ENCODE data around the gene TAPT1.

Gene TAPT1

GRCh38 chr4:16114546-16114945, 111.7 kb downstream of the TAPT1 start:
- no peaks in the 10 kb centered on the region for H3K36me3 ChIP-seq (ENCODE audit: insufficient read depth)
- H4K20me1 ChIP-seq (ENCODE audit: insufficient read depth): no peaks in the 10 kb centered on the region
- H2AFZ ChIP-seq (ENCODE audit: low read depth): no peak overlapping the region
- H3K9ac ChIP-seq: no peak overlapping the region
- no peak overlapping the region for H3K27ac ChIP-seq
- no peak overlapping the region for H3K4me2 ChIP-seq
- TF ChIP-seq CTCF (conservative IDR thresholded peaks at IDR 0.05; ENCODE audit: low read depth, low read length): no peak
- no peak overlapping the region for H3K4me3 ChIP-seq (IDR thresholded peaks at IDR 0.05; ENCODE audit: insufficient read depth, low read depth, low read length)
- H3K4me1 ChIP-seq (ENCODE audit: low read depth, poor library complexity, severe bottlenecking): no peaks in the 10 kb centered on the region
- H3K79me2 ChIP-seq (ENCODE audit: insufficient read depth, low read depth): no peaks in the 10 kb centered on the region
- H3K27me3 ChIP-seq (ENCODE audit: insufficient read depth, low read depth): no peaks in the 10 kb centered on the region

- H3K9ac ChIP-seq: no peak overlapping the region
- TF ChIP-seq CTCF (conservative IDR thresholded peaks at IDR 0.05; ENCODE audit: low read depth, low read length): no peak
Measured at GRCh38 chr4:16113741-16114140, 112.5 kb downstream of the TAPT1 start.

GRCh38 chr4:16111533-16111932, 114.7 kb downstream of the TAPT1 start:
- no peak overlapping the region for H3K4me2 ChIP-seq
- H3K36me3 ChIP-seq (ENCODE audit: insufficient read depth): no peaks in the 10 kb centered on the region
- H3K27me3 ChIP-seq (ENCODE audit: insufficient read depth, low read depth): no peaks in the 10 kb centered on the region
- no peaks in the 10 kb centered on the region for H3K79me2 ChIP-seq (ENCODE audit: insufficient read depth, low read depth)
- no peak for TF ChIP-seq CTCF (conservative IDR thresholded peaks at IDR 0.05; ENCODE audit: low read depth, low read length)
- no peak overlapping the region for H3K27ac ChIP-seq
- H3K4me1 ChIP-seq (ENCODE audit: low read depth, poor library complexity, severe bottlenecking): no peaks in the 10 kb centered on the region
- no peak overlapping the region for H3K4me3 ChIP-seq (IDR thresholded peaks at IDR 0.05; ENCODE audit: insufficient read depth, low read depth, low read length)
- no peaks in the 10 kb centered on the region for H4K20me1 ChIP-seq (ENCODE audit: insufficient read depth)
- H2AFZ ChIP-seq (ENCODE audit: low read depth): no peak overlapping the region
- H3K9ac ChIP-seq: no peak overlapping the region

More at GRCh38 chr4:16113741-16114140, 112.5 kb downstream of the TAPT1 start:
- Histone ChIP-seq H3K4me2 (no peak overlapping the region), H3K36me3 (ENCODE audit: insufficient read depth) (no peaks in the 10 kb centered on the region), H3K27me3 (ENCODE audit: insufficient read depth, low read depth) (no peaks in the 10 kb centered on the region), H3K79me2 (ENCODE audit: insufficient read depth, low read depth) (no peaks in the 10 kb centered on the region), H4K20me1 (ENCODE audit: insufficient read depth) (no peaks in the 10 kb centered on the region), H3K4me3 (IDR thresholded peaks at IDR 0.05; ENCODE audit: insufficient read depth, low read depth, low read length) (no peak overlapping the region), H3K27ac (no peak overlapping the region), H2AFZ (ENCODE audit: low read depth) (no peak overlapping the region), H3K4me1 (ENCODE audit: low read depth, poor library complexity, severe bottlenecking) (no peaks in the 10 kb centered on the region)

GRCh38 chr4:16110661-16111290, 115.5 kb downstream of the TAPT1 start:
- H3K4me3 ChIP-seq (IDR thresholded peaks at IDR 0.05; ENCODE audit: insufficient read depth, low read depth, low read length): no peak overlapping the region
- H3K79me2 ChIP-seq (ENCODE audit: insufficient read depth, low read depth): no peaks in the 10 kb centered on the region
- no peaks in the 10 kb centered on the region for H3K4me1 ChIP-seq (ENCODE audit: low read depth, poor library complexity, severe bottlenecking)
- no peak for TF ChIP-seq CTCF (conservative IDR thresholded peaks at IDR 0.05; ENCODE audit: low read depth, low read length)
- no peak overlapping the region for H2AFZ ChIP-seq (ENCODE audit: low read depth)
- H3K4me2 ChIP-seq: no peak overlapping the region
- H3K36me3 ChIP-seq (ENCODE audit: insufficient read depth): no peaks in the 10 kb centered on the region
- H3K27ac ChIP-seq: no peak overlapping the region
- H4K20me1 ChIP-seq (ENCODE audit: insufficient read depth): no peaks in the 10 kb centered on the region
- H3K9ac ChIP-seq: no peak overlapping the region
- H3K27me3 ChIP-seq (ENCODE audit: insufficient read depth, low read depth): no peaks in the 10 kb centered on the region
